Ascending aorta (tissue), 2 donors: ENCODE data around the gene MRPL54. TPM values are rescaled to one million over a fixed set of nuclear protein-coding genes. Genes with fewer than 3 reads are reported as not detected.
"Not testable (repeated sequence)": the region's sequence is repeated elsewhere in the genome, so short reads cannot be mapped to it uniquely, and the experiment has no call there.

Source experiments
- DNase-seq, 2 donors: peaks; one replicate each; pipeline ENCODE4 v3.0.0-alpha.2; 2019; ENCODE audit warnings: low spot score in 2 of 2
- H3K27ac ChIP-seq, 2 donors: fragments of 200-600 bp; sonication (generic); one replicate each; pipeline ENCODE4 v1.5.1; 2016 to 2017; ENCODE audit warnings: mild to moderate bottlenecking in 1 of 2
- H3K27me3 ChIP-seq: fragments of 200-600 bp; sonication (generic); one replicate; pipeline ENCODE4 v1.5.1; 2017
- H3K36me3 ChIP-seq, 2 donors: fragments of 200-600 bp; sonication (generic); one replicate each; pipeline ENCODE4 v1.5.1; 2016
- H3K4me1 ChIP-seq, 2 donors: fragments of 200-600 bp; sonication (generic); one replicate each; pipeline ENCODE4 v1.5.1; 2016 to 2017; ENCODE audit warnings: mild to moderate bottlenecking in 1 of 2
- H3K4me3 ChIP-seq, 2 donors: fragments of 200-600 bp; sonication (generic); one replicate each; pipeline ENCODE4 v1.5.1; 2016 to 2017; ENCODE audit warnings: mild to moderate bottlenecking in 1 of 2
- H3K9me3 ChIP-seq, 2 donors: fragments of 200-600 bp; sonication (generic); one replicate each; pipeline ENCODE4 v1.5.1; 2016
- CTCF ChIP-seq, 3 experiments: fragments of 200-600 bp in 2 of 3; fragments of 450-650 bp in 1 of 3; sonication (generic) in 2 of 3; IDR thresholded peaks; one replicate each; pipeline ENCODE4 v1.5.1; 2016 to 2019; ENCODE audit warnings: antibody characterized with exemption in 3 of 3, mild to moderate bottlenecking in 1 of 3, moderate library complexity in 1 of 3
- intact Hi-C: fragments of 100-400 bp; cut with DNase I; formaldehyde crosslinking; loops from one replicate; pipeline ENCODE4 v1.15.1; 2023
- total RNA-seq: library from RNA; depleted of rRNA; stranded (reverse); fragments of >200 nt; gene quantifications from one replicate; pipeline ENCODE4 v1.1.0, GENCODE V29; 2016

The MRPL54 gene
- total RNA-seq, 1 donor from 2014 or later: 34.9 TPM

- H3K36me3 ChIP-seq: no peaks in the 10 kb centered on the region
- H3K27me3 ChIP-seq: peaks cover 3% of the 10 kb centered on the region
- H3K9me3 ChIP-seq: no peaks in the 10 kb centered on the region
- H3K27ac ChIP-seq: no peak overlapping the region
- intact Hi-C loops: no loop called here
- H3K4me1 ChIP-seq: no peaks in the 10 kb centered on the region
- no peak for TF ChIP-seq CTCF (IDR thresholded peaks at IDR 0.05)
- no peak overlapping the region for H3K4me3 ChIP-seq
- DNase-seq: no peak
Measured at GRCh38 chr19:3813473-3814392, 51.3 kb downstream of the MRPL54 start.

DNA sequence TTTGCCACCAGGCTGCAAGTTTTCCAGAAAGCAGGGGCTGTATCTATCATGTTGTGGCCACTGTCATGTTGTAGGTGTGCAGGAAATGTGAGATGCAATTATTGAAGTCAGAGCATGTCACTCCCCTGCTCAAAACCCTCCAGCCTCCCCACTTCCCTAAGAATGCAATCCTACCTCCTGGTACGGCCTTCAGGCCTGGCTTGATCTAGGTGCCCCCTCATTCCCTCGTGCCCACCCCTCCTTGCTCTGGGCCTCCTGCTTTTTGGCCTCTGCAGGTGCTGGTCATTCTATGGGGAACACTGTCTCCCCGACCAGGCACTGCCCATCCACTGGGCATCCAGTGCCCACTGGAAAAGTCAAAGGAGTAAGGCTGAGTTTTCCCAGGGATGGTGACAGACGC, 52.2 kb downstream of the MRPL54 start:
- Histone ChIP-seq H3K36me3 (no peaks in the 10 kb centered on the region), H3K4me3 (no peak overlapping the region), H3K4me1 (no peaks in the 10 kb centered on the region), H3K27ac (no peak overlapping the region), H3K9me3 (no peaks in the 10 kb centered on the region), H3K27me3 (peaks cover 3% of the 10 kb centered on the region)
- no peak for DNase-seq
- intact Hi-C loops: no loop called here
- TF ChIP-seq CTCF (IDR thresholded peaks at IDR 0.05): no peak

GRCh38 chr19:3816148-3816547, 53.7 kb downstream of the MRPL54 start:
- DNase-seq, intact Hi-C loops, H3K9me3 ChIP-seq: not testable (repeated sequence)

GRCh38 chr19:3816566-3817218, 54.2 kb downstream of the MRPL54 start:
- Histone ChIP-seq H3K27ac (no peak overlapping the region), H3K4me3 (no peak overlapping the region), H3K27me3 (no peaks in the 10 kb centered on the region), H3K9me3 (no peaks in the 10 kb centered on the region), H3K36me3 (no peaks in the 10 kb centered on the region), H3K4me1 (no peaks in the 10 kb centered on the region)
- intact Hi-C loops: no loop called here
- no peak for DNase-seq
- TF ChIP-seq CTCF (IDR thresholded peaks at IDR 0.05): no peak

More at GRCh38 chr19:3816148-3816547, 53.7 kb downstream of the MRPL54 start:
- not testable (repeated sequence) for H3K27ac ChIP-seq, H3K4me3 ChIP-seq, H3K4me1 ChIP-seq, H3K27me3 ChIP-seq, H3K36me3 ChIP-seq

Other genes with a start within 250 kb of the MRPL54 start
- gene TEKTIP1, start 223.5 kb upstream of the MRPL54 start, total RNA-seq: not detected
- gene MFSD12, start 205.1 kb upstream of the MRPL54 start, total RNA-seq: 133 TPM
- gene HMG20B, start 189.7 kb upstream of the MRPL54 start, total RNA-seq: 149 TPM
- 6.1 TPM for gene GIPC3, start 177.2 kb upstream of the MRPL54 start, total RNA-seq
- 37.8 TPM for gene TBXA2R, start 155.8 kb upstream of the MRPL54 start, total RNA-seq
- gene CACTIN, start 135.9 kb upstream of the MRPL54 start, total RNA-seq: 57.6 TPM
- gene PIP5K1C, start 62.2 kb upstream of the MRPL54 start, total RNA-seq: 87.3 TPM
- 12.6 TPM for gene TJP3, start 54.3 kb upstream of the MRPL54 start, total RNA-seq
- 58.9 TPM for gene APBA3, start 990 bp upstream of the MRPL54 start, total RNA-seq
- gene RAX2, start 9.5 kb downstream of the MRPL54 start, total RNA-seq: not detected
- not detected for gene MATK, start 23.7 kb downstream of the MRPL54 start, total RNA-seq
- not detected for gene ZFR2, start 106.4 kb downstream of the MRPL54 start, total RNA-seq
- not detected for gene ATCAY, start 118.0 kb downstream of the MRPL54 start, total RNA-seq
- gene NMRK2, start 170.4 kb downstream of the MRPL54 start, total RNA-seq: not detected
- gene DAPK3, start 208.4 kb downstream of the MRPL54 start, total RNA-seq: 135 TPM
- gene EEF2, start 222.8 kb downstream of the MRPL54 start, total RNA-seq: 1,544 TPM
- 30.8 TPM for gene PIAS4, start 245.1 kb downstream of the MRPL54 start, total RNA-seq